HCT116 (cell line): Measurements from ENCODE around the gene LCE1C.

Experiments used
- CTCF ChIP-seq, 3 experiments: fragments of 200-600 bp in 1 of 3; sonication (generic) in 1 of 3; IDR thresholded peaks in 2 of 3; conservative IDR thresholded peaks in 1 of 3; 2 replicates each; pipeline ENCODE4 v1.5.1; 2012 to 2017; ENCODE audit warnings: low read depth in 2 of 3, low read length in 2 of 3, antibody characterized with exemption in 1 of 3, borderline replicate concordance in 1 of 3, control low read depth in 1 of 3, mild to moderate bottlenecking in 1 of 3, mixed read lengths in 1 of 3, mixed run types in 1 of 3, moderate library complexity in 1 of 3; ENCODE audit not compliant: insufficient read depth in 1 of 3
- TF ChIP-seq, protein P1 (sequence below): IDR thresholded peaks from 2 replicates; pipeline ENCODE4 v1.6.1; 2012; ENCODE audit warnings: low read depth

GRCh38 chr1:152783095-152783494, 23.4 kb downstream of the LCE1C start:
- TF ChIP-seq, protein P1, sequence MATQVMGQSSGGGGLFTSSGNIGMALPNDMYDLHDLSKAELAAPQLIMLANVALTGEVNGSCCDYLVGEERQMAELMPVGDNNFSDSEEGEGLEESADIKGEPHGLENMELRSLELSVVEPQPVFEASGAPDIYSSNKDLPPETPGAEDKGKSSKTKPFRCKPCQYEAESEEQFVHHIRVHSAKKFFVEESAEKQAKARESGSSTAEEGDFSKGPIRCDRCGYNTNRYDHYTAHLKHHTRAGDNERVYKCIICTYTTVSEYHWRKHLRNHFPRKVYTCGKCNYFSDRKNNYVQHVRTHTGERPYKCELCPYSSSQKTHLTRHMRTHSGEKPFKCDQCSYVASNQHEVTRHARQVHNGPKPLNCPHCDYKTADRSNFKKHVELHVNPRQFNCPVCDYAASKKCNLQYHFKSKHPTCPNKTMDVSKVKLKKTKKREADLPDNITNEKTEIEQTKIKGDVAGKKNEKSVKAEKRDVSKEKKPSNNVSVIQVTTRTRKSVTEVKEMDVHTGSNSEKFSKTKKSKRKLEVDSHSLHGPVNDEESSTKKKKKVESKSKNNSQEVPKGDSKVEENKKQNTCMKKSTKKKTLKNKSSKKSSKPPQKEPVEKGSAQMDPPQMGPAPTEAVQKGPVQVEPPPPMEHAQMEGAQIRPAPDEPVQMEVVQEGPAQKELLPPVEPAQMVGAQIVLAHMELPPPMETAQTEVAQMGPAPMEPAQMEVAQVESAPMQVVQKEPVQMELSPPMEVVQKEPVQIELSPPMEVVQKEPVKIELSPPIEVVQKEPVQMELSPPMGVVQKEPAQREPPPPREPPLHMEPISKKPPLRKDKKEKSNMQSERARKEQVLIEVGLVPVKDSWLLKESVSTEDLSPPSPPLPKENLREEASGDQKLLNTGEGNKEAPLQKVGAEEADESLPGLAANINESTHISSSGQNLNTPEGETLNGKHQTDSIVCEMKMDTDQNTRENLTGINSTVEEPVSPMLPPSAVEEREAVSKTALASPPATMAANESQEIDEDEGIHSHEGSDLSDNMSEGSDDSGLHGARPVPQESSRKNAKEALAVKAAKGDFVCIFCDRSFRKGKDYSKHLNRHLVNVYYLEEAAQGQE = no peak
- TF ChIP-seq CTCF (IDR thresholded peaks at IDR 0.05 in 2 of 3, conservative IDR thresholded peaks at IDR 0.05 in 1 of 3; ENCODE audit: borderline replicate concordance in 1 of 3, insufficient read depth in 1 of 3, low read depth in 2 of 3, low read length in 2 of 3) = no peak
